Measurements from ENCODE around the gene WFS1.

The WFS1 gene

GRCh38 chr4:6339818-6340445 lies 70.3 kb downstream of the WFS1 start:
- DNase-seq (ENCODE audit: low spot score) = no peak

DNA sequence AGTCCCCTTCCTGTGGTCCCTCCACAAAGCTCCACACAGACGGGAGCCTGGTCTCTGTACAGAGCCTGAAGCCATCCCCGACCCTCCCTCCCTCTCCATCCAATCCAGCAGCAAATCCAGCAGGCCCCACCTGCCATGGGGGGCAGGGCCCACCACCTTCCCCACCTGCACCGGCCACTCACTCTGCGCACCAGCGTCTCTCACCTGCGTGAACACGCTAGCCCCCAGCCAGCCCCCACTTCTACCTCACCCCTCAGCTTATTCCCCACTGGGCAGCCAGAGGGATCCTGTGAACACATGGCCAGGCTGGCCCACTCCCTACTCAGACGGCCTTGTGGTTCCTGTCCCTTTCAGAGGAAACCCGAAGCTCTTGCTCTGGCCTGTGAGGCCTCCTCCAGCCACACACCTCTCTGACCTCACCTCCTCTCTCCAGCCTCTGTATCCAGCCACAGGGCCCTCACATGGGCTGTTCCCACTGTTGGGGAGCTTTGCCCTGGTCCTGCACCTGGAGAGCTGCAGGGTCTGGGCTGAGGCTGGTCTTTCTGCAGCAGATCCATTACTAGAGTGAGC lies 70.9 kb downstream of the WFS1 start:
- no peak for DNase-seq (ENCODE audit: low spot score)

GRCh38 chr4:6341696-6342095 lies 72.0 kb downstream of the WFS1 start:
- no peak for DNase-seq (ENCODE audit: low spot score)

- no peak for DNase-seq (ENCODE audit: low spot score)
Observed at GRCh38 chr4:6342530-6343293, 73.1 kb downstream of the WFS1 start.

- peak; percentile 62 for DNase-seq (ENCODE audit: low spot score)
Observed at GRCh38 chr4:6343939-6344408, 74.3 kb downstream of the WFS1 start.

DNA sequence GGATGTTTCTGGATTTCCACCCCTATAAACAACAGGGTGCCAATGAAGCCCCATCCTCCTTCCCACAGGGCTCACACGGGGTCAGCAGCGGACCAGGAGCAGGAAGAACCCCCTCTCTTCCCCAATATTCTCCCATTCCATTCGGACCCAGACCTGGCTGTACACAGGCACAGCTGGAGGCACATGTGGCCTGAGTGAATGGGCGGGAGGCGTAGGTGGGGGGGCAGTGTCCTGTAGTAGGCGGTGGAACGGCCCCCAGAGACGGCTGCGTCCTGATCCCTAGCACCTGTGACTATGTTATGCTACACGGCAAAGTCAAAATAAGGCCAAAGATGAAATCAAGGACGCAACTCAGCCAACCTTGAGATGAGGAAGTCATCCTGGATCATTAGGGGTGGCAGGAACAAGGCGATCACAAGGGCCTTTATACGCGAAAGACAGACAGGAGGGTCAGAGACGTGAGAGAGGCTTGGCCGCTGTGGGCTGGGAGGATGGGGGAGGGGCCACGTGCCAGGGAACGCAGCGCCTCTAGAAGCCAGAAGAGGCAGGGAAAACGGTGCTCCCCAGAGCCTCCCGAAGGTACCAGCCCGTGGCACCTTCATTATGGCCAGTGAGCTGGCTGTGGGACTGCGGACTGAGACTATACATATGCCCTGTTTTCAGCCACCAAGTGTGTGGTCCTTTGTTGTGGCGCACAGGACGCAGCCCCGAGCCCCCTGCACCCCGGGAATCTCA lies 75.6 kb downstream of the WFS1 start:
- no peak for DNase-seq (ENCODE audit: low spot score)

DNA sequence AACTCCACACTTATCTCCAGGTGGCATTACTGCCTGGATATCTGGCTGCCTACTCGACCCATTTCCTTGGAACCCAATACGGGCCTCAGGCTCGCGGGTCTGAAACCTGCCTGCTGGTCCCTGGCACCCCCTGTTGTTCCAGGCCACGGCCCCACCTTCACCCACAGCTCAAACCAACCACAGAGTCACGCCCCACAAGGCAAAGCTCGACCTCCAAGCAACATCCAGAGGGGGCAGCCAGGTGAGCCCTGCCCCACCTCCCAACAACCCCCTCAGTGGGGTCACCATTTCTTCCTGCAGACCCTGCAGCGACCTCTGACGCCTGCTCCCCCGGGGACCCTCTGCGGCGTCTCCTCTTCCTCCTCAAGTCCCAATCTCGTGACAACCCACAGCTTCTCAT lies 76.2 kb downstream of the WFS1 start:
- no peak for DNase-seq (ENCODE audit: low spot score)

- no peak for DNase-seq (ENCODE audit: low spot score)
Observed at GRCh38 chr4:6346373-6347110, 76.9 kb downstream of the WFS1 start.

DNA sequence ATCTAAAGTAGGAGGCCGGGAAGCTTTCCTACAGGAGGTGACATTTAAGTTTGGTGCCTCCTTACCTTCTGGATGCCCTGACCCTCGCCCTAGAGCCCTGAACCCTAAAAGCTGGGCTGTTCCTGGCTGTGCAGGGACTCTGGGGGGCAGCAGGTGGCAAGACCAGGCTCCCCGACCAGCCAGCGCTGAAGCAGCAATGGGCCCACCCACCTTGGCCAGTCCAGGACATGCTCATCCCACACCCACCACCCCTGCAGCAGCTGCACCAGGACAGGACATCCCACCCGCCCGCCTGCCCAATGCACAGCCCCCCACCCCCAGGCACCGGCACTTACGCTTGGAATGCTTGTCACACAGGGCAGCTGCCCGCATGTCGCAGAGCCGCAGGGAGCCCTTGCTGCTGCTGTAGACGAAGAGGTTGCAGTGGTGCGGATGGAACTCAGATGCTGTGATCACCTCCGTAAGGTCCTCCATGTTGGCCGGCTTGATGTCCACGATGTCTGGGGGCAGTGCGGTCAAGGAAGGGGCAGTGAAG lies 77.9 kb downstream of the WFS1 start:
- no peak for DNase-seq (ENCODE audit: low spot score)

DNA sequence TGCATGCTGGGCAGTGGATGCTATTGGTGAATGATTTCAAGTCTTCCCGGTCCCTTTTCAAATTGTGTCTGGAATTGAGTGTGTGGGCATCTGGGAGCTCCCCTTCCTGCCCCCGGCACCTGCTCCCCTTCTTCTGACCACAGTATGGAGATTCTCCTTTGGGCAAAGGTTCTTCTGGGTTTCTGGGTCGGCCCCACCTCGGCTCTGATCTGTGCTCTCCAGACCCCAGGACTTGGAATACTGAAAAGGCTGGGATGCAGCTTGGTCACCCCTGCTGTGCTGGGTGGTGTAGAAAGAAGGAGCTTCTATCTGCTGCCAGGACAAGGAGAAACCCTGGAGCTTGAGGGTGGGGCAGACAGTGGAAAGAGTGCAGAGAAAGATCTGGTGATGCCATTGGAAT lies 78.8 kb downstream of the WFS1 start:
- no peak for DNase-seq (ENCODE audit: low spot score)

- DNase-seq (ENCODE audit: low spot score) = no peak
Observed at GRCh38 chr4:6349896-6350603, 80.4 kb downstream of the WFS1 start.

DNA sequence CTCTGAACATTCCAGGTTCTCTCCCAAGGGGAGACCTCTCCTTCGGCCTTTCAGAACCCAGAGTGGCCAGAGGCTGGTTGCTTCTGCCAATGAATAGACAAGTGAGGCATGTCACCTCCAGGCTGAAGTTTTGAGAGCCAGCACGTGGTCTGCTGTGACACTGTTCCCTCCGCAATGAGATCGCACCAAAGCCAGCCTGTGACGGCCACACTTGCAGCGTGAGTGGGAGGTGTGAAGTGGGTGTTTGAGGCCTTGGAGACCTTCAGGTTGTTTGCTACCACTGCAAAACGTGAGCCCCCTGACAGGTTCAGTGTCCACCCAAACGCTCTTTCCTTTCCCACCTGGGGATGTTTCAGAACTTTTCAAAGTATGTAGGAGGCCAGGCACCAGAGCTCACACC lies 81.0 kb downstream of the WFS1 start:
- no peak for DNase-seq (ENCODE audit: low spot score)

- no peak for DNase-seq (ENCODE audit: low spot score)
Observed at GRCh38 chr4:6351246-6352000, 81.8 kb downstream of the WFS1 start.

GRCh38 chr4:6352031-6352692 lies 82.5 kb downstream of the WFS1 start:
- no peak for DNase-seq (ENCODE audit: low spot score)

All from HuH-7.5 (cell line).